ENCODE results near the gene SECISBP2.

DNA sequence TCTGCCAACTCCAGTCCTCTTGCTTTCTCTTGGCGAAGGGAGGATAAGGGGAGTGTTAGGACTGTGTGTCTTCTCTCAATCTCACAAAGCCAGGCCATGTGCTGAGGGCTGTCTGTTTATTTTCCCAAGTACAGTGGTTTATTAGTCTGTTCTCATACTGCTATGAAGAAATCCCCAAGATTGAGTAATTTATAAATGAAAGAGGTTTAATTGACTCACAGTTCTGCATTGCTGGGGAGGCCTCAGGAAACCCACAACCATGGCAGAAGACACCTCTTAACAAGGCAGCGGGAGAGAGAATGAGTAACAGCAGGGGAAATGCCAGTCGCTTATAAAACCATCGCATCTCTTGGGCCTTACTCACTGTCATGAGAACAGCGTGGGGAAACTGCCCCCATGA is 43.5 kb upstream of the SECISBP2 start:
- TF ChIP-seq, protein P1, sequence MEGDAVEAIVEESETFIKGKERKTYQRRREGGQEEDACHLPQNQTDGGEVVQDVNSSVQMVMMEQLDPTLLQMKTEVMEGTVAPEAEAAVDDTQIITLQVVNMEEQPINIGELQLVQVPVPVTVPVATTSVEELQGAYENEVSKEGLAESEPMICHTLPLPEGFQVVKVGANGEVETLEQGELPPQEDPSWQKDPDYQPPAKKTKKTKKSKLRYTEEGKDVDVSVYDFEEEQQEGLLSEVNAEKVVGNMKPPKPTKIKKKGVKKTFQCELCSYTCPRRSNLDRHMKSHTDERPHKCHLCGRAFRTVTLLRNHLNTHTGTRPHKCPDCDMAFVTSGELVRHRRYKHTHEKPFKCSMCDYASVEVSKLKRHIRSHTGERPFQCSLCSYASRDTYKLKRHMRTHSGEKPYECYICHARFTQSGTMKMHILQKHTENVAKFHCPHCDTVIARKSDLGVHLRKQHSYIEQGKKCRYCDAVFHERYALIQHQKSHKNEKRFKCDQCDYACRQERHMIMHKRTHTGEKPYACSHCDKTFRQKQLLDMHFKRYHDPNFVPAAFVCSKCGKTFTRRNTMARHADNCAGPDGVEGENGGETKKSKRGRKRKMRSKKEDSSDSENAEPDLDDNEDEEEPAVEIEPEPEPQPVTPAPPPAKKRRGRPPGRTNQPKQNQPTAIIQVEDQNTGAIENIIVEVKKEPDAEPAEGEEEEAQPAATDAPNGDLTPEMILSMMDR (conservative IDR thresholded peaks at IDR 0.05 in 1 of 2, IDR thresholded peaks at IDR 0.05 in 1 of 2; ENCODE audit: low read depth in 1 of 2, low read length in 2 of 2), result no peak
- TF ChIP-seq EZH2 (IDR thresholded peaks at IDR 0.05; ENCODE audit: low read length, missing control alignments), result no peak

Data from fibroblast of lung (primary cell).